ENCODE measurements around the gene PRDM2. TPM values are rescaled to one million over a fixed set of nuclear protein-coding genes. Genes with fewer than 3 reads are reported as not detected.

Gene PRDM2
- polyA plus RNA-seq, 3 donors = 4.1 to 22.5 (median 7.6) TPM

DNA sequence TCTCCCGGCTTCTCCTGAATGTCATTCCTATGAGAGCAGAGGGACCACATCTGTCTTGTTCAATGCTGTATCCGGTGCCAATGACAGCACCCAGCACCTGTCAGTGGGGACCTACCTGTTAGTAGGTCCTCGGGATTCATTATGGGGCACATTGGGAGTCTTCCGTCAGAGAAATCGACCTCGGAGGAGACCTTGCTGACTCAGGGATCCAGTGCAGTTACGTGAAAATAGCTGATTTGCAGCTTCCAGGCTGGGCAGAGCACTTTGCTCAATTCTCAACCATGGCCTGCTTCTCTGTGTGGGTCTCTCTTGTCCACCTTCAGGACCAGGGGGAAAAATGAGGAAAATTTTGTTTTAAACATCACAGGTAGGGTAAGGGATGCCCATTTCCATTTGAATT, 130.2 kb downstream of the PRDM2 start:
- Histone ChIP-seq H3K4me2 (replicated peaks; ENCODE audit: extremely low read depth, low read length, poor library complexity, severe bottlenecking) (no peak overlapping the region), H4K20me1 (ENCODE audit: insufficient read depth, low read length) (no peaks in the 10 kb centered on the region), H3K27me3 (ENCODE audit: control insufficient read depth in 2 of 2, insufficient read depth in 2 of 2, low read length in 2 of 2) (no peaks in the 10 kb centered on the region), H3K4me1 (ENCODE audit: control insufficient read depth in 1 of 2, insufficient read depth in 2 of 2, low read length in 2 of 2) (peaks cover 0 to 4% of the 10 kb centered on the region in 2 donors), H3K9me3 (replicated peaks in 1 of 2; ENCODE audit: control insufficient read depth in 1 of 2, insufficient read depth in 1 of 2, low read length in 2 of 2) (no peaks in the 10 kb centered on the region), H3K79me2 (ENCODE audit: insufficient read depth, low read length) (no peaks in the 10 kb centered on the region), H3K4me3 (replicated peaks in 1 of 3; ENCODE audit: low read depth in 2 of 3, low read length in 3 of 3) (no peak overlapping the region), H3K36me3 (replicated peaks in 1 of 2; ENCODE audit: control insufficient read depth in 1 of 2, insufficient read depth in 2 of 2, low read length in 2 of 2) (no peaks in the 10 kb centered on the region), H2AFZ (ENCODE audit: insufficient read depth, low read depth, low read length, poor library complexity, severe bottlenecking) (no peak overlapping the region), H3K27ac (ENCODE audit: low read depth in 1 of 2, low read length in 2 of 2) (no peak overlapping the region), H3K9ac (ENCODE audit: insufficient read depth, low read length, poor library complexity, severe bottlenecking) (no peak overlapping the region)
- H3K4me1 Mint-ChIP-seq = peaks cover 9% of the 10 kb centered on the region
- H3K36me3 Mint-ChIP-seq = peaks cover 0 to 3% of the 10 kb centered on the region in 2 donors
- H3K4me3 Mint-ChIP-seq = no peak overlapping the region
- 87% methylated on average over 7 of the region's 7 CpGs for WGBS (ENCODE audit: insufficient coverage)
- intact Hi-C loops (cut with micrococcal nuclease) = no loop called here
- no peak overlapping the region for H3K27ac Mint-ChIP-seq
- DNase-seq = no peak
- no peaks in the 10 kb centered on the region for H3K9me3 Mint-ChIP-seq
- TF ChIP-seq, protein P1, sequence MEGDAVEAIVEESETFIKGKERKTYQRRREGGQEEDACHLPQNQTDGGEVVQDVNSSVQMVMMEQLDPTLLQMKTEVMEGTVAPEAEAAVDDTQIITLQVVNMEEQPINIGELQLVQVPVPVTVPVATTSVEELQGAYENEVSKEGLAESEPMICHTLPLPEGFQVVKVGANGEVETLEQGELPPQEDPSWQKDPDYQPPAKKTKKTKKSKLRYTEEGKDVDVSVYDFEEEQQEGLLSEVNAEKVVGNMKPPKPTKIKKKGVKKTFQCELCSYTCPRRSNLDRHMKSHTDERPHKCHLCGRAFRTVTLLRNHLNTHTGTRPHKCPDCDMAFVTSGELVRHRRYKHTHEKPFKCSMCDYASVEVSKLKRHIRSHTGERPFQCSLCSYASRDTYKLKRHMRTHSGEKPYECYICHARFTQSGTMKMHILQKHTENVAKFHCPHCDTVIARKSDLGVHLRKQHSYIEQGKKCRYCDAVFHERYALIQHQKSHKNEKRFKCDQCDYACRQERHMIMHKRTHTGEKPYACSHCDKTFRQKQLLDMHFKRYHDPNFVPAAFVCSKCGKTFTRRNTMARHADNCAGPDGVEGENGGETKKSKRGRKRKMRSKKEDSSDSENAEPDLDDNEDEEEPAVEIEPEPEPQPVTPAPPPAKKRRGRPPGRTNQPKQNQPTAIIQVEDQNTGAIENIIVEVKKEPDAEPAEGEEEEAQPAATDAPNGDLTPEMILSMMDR (IDR thresholded peaks at IDR 0.05) = no peak
- peaks cover 3 to 13% (median 10%) of the 10 kb centered on the region in 3 donors for H3K27me3 Mint-ChIP-seq (ENCODE audit: low read depth in 3 of 3)

GRCh38 chr1:13830616-13831280, 130.8 kb downstream of the PRDM2 start:
- H3K36me3 Mint-ChIP-seq = no peaks in the 10 kb centered on the region
- no peak overlapping the region for H3K27ac ChIP-seq (ENCODE audit: low read depth in 1 of 2, low read length in 2 of 2)
- TF ChIP-seq, protein P1 (IDR thresholded peaks at IDR 0.05) = no peak
- H3K9me3 ChIP-seq (replicated peaks in 1 of 2; ENCODE audit: control insufficient read depth in 1 of 2, insufficient read depth in 1 of 2, low read length in 2 of 2) = no peaks in the 10 kb centered on the region
- no peaks in the 10 kb centered on the region for H3K27me3 ChIP-seq (ENCODE audit: control insufficient read depth in 2 of 2, insufficient read depth in 2 of 2, low read length in 2 of 2)
- peaks cover 6% of the 10 kb centered on the region for H3K4me1 Mint-ChIP-seq
- no peak overlapping the region for H2AFZ ChIP-seq (ENCODE audit: insufficient read depth, low read depth, low read length, poor library complexity, severe bottlenecking)
- peaks cover 0 to 4% of the 10 kb centered on the region in 2 donors for H3K4me1 ChIP-seq (ENCODE audit: control insufficient read depth in 1 of 2, insufficient read depth in 2 of 2, low read length in 2 of 2)
- no peaks in the 10 kb centered on the region for H4K20me1 ChIP-seq (ENCODE audit: insufficient read depth, low read length)
- H3K27ac Mint-ChIP-seq = no peak overlapping the region
- peaks cover 0 to 2% (median 0%) of the 10 kb centered on the region in 7 donors for H3K9me3 Mint-ChIP-seq
- no peaks in the 10 kb centered on the region for H3K36me3 ChIP-seq (replicated peaks in 1 of 2; ENCODE audit: control insufficient read depth in 1 of 2, insufficient read depth in 2 of 2, low read length in 2 of 2)
- no peak overlapping the region for H3K4me2 ChIP-seq (replicated peaks; ENCODE audit: extremely low read depth, low read length, poor library complexity, severe bottlenecking)
- DNase-seq = no peak
- WGBS (ENCODE audit: insufficient coverage) = 69% methylated on average over 2 of the region's 6 CpGs
- intact Hi-C loops (cut with micrococcal nuclease) = no loop called here
- no peaks in the 10 kb centered on the region for H3K79me2 ChIP-seq (ENCODE audit: insufficient read depth, low read length)
- H3K27me3 Mint-ChIP-seq (ENCODE audit: low read depth in 3 of 3) = peaks cover 3 to 18% (median 10%) of the 10 kb centered on the region in 3 donors
- no peak overlapping the region for H3K4me3 Mint-ChIP-seq
- no peak overlapping the region for H3K4me3 ChIP-seq (replicated peaks in 1 of 3; ENCODE audit: low read depth in 2 of 3, low read length in 3 of 3)
- H3K9ac ChIP-seq (ENCODE audit: insufficient read depth, low read length, poor library complexity, severe bottlenecking) = no peak overlapping the region

All from CD14-positive monocyte (primary cell).